ENCODE results near the gene IL6R.
"Not testable (repeated sequence)": the region's sequence is repeated elsewhere in the genome, so short reads cannot be mapped to it uniquely, and the experiment has no call there.

IL6R gene

GRCh38 chr1:154404984-154405746, at the start of gene IL6R:
TSS of gene IL6R (plus strand) at chr1:154405343. CDS start at chr1:154405630, 287 bp downstream.
- FAIRE-seq: no peak

GRCh38 chr1:154358519-154358918, 46.6 kb upstream of the IL6R start:
- FAIRE-seq: no peak

DNA sequence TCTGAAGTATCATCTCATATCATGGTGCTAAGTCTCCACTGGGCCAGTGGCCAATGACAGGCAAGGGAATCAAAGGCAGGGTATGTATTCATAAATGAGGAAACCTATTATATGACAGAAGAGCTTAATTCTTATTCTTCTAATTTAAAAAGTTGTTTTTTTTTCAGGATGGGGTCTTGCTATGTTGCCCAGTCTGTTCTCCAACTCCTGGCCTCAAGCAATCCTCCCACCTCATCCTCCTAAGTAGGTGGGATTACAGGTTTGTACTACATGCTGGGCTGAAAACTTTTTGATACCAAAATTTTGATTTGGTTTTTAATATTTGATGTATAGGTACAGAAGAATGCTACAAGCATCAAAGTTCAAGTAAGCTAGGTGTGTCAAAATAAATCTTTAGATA, 44.9 kb upstream of the IL6R start:
- FAIRE-seq: no peak

DNA sequence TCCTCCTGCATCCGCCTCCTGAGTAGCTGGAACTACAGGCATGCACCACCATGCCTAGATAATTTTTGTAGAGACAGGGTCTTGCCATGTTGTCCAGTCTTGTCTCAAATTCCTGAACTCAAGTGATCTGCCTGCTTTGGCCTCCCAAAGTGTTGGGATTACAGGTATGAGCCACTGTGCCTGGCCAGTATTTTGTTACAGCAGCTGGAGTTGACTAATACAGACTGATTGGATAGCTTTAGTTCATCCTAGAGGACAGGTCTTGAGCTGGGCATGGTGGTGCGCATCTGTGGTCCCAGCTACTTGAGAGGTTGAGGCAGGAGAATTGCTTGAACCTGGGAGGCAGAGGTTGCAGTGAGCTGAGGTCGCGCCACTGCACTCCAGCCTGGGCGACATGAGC, 44.3 kb upstream of the IL6R start:
- FAIRE-seq: not testable (repeated sequence)

DNA sequence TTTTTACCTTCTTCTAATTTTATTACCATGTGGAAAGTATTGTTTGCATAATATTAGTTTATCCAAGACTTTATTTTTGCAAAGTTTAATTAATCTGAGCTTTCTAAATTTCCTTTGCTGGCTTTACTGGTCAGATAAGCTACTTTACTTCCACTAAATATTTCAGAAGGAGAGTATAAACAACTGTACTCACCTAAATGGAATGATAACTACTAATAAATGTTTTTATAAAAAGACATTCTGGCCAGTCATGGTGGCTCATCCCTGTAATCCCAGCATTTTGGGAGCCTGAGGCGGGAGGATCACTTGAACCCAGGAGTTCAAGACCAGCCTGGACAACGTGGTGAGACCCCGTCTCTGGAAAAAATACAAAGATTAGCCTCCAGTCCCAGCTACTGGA, 43.8 kb upstream of the IL6R start:
- no peak for FAIRE-seq

DNA sequence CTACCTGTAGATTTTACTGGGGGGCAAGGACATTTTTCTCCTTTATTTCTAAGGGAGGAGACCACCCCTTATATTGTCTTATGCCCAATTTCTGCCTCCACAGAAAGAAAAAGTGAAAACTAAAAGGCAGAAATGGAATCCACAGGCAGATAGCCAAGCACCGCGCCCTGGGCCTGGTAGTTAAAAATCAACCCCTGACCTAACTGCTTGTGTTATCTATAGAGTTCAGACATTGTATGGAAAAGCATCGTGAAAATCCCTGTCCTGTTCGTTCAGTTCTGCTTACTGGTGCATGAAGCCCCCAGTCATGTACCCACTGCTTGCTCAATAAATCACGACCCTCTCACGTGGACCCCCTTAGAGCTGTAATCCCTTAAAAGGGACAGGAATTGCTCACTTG, 33.7 kb upstream of the IL6R start:
- no peak for FAIRE-seq

DNA sequence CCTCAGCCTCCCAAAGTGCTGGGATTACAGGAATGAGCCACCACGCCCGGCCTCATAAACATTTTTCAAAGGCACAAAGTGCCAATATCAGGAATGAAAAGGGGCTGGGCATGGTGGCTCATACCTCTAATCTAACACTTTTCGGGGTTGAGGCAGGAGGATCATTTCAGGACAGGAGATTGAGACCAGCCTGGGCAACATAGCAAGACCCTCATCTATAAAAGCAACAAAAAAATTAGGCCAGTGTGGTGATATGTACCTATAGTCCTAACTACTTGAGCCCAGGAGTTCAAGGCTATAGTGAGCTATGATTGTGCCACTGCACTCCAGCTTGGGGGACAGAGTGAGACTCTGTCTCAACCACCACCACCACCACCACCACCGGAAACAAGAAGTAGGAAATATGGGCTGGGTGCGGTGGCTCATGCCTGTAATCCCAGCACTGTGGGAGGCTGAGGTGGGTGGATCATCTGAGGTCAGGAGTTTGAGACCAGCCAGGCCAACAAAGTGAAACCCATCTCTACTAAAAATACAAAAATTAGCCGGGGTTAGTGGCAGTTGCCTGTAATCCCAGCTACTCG, 31.3 kb upstream of the IL6R start:
- not testable (repeated sequence) for FAIRE-seq

GRCh38 chr1:154379301-154379700, 25.8 kb upstream of the IL6R start:
- FAIRE-seq: no peak

DNA sequence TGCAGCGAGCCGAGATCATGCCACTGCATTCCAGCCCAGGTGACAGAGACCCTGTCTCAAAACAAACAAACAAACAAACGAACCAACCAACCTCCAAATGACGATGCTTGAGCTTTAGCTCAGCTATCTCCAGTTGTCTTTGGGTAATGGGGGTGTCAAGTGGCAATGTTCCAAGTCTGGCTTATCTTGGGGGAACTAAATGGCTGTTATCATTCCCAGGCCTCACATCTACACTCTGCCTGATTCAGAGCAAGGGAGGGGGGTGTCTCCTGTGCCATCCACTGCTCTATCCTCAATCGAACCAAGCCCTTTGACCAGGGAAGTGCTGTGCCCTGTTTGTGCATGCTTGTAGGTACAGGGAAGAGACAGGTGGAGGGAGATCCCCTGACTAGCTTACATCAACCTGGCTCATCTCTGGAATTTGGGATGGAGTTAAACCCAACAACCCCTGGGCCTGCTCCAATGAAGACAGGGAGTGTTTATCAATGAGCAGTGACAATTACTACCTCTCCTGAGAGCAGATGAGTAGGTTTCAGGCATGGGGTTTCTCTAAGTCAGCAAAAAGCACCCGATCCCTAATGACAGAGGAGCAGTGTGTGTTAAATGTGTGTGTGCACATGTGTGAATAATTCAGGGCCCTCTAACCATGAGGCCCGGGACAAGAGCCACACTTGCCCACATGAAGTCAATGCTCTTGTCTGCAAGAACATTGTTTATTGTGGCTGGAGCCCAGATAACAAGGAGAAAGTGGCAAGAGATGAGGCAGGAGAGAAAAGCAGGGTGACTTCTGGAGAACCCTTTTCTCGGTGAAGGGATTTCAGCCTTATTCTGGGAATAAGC, 20.3 kb upstream of the IL6R start:
- FAIRE-seq: no peak

DNA sequence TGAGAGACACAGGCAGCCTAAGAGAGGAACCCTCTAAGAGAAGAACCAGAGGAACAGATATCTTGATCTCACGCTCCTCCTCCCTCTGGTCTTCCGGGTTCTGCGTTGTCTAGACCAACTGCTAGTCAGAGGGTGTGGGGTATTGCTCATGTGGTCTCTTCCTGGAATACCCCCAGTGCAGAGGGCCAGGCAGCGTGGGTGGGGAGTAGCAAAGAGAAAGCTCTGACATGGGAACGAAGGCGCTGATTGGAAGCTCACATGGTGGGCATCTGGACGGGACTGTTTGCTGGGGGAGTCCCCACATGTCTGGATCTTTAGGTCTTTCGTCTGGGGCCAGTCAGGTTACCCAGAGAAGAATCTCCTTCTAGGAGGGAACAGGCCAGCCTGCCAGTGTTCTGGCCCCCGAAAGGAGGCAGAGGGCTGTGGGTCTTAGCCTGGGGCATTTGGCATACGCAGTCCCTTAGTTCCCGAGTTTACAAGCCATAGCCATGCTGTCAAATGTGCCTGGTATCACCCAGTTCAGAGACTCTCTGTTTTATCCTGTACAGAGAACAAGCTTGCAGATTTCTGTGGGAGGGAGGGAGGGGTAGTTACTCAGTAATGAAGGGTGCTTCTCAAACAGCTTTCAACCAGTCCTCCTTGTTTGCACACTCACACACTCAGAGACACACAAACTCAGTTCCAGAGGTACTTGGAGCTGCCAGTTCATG, 18.3 kb upstream of the IL6R start:
- no peak for FAIRE-seq

DNA sequence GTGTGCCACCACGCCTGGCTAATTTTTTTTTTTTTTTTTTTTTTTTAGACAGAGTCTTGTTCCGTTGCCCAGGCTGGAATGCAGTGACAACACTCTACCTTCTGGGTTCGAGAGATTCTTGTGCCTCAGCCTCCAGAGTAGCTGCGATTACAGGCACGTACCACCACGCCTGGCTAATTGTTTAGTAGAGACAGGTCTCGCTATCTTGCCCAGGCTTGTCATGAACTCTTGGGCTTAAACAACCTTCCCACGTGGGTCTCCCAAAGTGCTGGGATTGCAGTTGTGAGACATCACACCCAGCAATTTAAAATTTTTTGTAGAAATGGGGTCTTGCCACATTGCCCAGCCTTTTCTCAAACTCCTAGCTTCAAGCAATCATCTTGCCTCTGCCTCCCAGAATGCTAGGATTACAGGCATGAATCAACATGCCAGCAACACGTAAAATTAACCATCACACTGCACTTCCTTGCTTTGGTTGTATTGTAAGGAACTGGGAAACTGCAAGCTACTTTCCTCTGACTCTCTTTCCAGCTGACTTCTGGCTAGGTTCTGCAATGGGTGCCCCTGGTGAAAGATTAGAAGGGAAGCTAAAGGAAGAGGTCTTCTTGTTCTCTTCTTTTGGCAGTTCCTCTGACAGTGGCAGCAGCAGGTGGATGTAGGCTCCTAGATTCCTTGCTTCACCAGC, 13.9 kb upstream of the IL6R start:
- no peak for FAIRE-seq

DNA sequence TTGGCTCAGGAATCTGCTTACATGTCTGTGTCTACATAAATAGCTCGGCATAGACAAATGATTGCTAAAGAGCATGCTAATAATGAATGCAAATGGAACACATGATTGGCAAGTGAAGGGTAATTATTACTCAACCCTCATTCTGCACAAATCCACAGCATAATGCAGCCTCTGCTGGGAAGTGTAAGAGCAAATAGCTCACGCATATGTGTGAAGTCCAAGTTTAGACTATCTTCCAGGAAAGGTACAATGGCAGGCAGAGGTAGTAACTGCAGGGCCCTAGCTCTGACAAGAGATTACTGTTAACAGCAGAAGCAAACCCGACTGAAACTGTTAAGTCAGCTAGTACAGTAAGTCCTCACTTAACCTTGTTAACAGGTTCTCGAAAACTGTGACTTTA, 7.0 kb upstream of the IL6R start:
- no peak for FAIRE-seq

DNA sequence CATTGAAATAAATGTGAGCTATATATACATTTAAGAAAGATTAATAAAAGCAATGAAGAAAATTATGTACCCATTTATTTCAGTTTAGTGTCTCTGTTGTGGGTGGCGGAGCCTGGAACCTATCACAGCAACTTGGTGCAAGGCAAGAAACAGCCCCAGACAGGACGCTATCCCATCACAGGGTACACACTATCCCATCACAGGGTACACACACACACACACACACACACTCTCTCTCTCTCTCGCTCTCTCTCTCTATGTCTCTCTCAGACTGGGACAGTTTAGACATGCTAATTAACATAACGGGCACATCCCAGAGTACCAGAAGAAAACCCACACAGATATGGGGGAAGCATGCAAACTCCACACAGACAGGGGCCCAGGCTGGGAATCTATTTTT, 6.5 kb upstream of the IL6R start:
- FAIRE-seq: no peak

DNA sequence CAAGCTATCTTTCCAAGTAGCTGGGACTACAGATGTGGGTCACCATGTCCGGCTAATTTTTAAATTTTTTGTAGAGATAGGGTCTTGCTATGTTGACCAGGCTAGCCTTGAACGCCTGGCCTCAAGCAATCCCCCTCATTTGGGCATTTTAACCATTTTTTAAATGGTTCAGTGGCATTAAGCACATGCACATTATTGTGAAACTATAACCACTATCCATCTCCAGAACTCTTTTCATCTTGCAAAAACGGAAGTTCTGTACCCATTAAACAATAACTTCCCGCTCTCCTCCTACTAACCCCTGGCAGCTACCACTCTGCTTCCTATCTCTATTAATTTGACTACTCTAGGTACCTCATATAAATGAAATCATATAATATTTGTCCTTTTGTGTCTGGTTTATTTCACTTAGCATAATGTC, 4.8 kb upstream of the IL6R start:
- no peak for FAIRE-seq

DNA sequence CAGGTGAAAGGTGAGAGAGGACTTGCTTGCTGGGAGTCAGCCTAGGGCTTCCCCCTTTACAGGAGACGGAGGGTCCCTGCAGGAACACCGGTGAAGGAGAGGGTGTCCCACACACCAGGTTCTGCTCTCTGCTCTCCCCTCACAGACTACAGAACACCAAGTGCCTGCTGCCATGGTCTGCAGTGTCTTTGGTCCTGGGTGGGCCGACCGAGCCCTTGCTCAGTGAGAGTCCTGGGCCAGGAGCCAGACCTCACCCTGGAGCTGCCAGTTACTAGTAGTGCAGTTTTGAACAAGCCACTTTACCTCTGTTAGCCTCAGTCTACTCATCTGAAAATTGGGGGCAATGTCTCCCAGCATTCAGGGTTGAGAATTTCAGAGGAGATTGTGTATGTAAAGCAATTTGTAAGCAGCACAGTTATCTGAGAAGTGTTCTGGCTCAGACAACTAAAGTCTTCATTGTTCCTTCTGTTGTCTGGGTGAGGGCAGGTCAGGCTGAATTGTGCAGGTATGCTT, 2.7 kb upstream of the IL6R start:
- FAIRE-seq: no peak

GRCh38 chr1:154403261-154403943, 1.7 kb upstream of the IL6R start:
- no peak for FAIRE-seq

DNA sequence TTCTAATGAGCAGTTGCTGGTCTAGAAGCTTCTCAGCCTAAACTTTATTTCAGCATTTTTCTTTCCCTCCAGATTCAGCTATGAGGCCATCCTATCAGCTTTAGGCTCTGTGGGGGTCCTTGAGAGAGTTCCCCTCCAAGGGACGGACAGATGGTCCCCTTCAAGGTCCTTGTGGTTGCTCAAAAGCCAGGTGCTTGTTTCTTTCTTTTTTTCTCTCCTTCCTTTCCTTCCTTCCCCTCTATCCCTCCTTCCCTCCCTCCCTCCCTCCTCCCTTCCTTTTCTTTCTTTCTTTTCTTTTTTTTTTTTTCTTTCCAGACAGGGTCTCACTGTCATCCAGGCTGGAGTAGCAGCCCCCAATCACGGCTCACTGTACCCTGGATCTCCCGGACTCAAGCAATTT, 1.2 kb upstream of the IL6R start:
- FAIRE-seq: no peak

DNA sequence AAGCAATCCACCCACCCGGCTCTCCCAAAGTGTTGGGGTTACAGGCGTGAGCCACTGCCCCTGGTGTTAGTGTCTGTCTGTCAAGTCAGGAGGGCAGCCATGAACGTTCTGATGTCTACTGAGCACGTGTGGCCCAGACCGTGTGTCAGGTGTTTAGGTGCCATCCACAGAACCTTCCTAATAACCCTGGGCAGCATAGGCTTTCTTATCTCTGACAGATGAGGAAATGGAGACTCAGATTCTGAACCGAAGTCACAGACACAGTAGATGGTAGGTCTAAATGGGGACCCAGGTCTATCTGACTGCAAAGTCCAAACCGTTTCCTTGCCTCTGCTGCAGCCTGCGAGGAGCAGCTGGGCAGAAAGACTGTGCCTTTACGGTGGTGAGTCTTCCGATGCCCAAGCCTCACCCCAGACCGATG, 622 bp upstream of the IL6R start:
- no peak for FAIRE-seq

GRCh38 chr1:154405747-154406571, 816 bp downstream of the IL6R start:
- no peak for FAIRE-seq

GRCh38 chr1:154406572-154406879, 1.4 kb downstream of the IL6R start:
- FAIRE-seq: no peak

DNA sequence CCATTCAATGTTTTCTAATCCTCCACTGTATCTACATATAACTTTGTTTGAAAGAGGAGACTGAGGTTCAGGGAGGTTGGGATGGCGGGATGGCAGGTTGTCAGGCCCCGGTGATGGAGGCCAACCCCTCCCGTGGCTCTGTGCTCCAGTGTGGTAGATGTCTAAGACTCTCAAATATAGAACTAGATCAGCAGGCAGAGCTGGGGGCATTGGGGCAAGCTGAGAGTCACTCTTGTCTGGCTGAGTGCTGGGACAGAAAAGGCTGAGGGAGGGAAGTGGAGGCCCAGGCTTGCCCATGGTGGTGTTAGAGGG, 1.7 kb downstream of the IL6R start:
- no peak for FAIRE-seq

Data from colon (tissue), 2 donors.